Endothelial cell of umbilical vein (primary cell): ENCODE results near the gene WIPI1.

Experiments used
- EZH2 ChIP-seq: IDR thresholded peaks from 2 replicates; pipeline ENCODE4 v1.6.1; 2012; ENCODE audit warnings: borderline replicate concordance, low read depth, mild to moderate bottlenecking, moderate library complexity, low read length, inconsistent platforms; ENCODE audit not compliant: severe bottlenecking
- FOS ChIP-seq: IDR thresholded peaks from 2 replicates; pipeline ENCODE4 v1.6.1; 2011; ENCODE audit warnings: mild to moderate bottlenecking, low read length, moderate library complexity, borderline replicate concordance; ENCODE audit not compliant: insufficient read depth
- GATA2 ChIP-seq: IDR thresholded peaks from 2 replicates; pipeline ENCODE4 v1.7.0; 2011; ENCODE audit warnings: low read depth, mild to moderate bottlenecking, moderate library complexity, mixed read lengths, low read length; ENCODE audit not compliant: insufficient read length, insufficient read depth
- MYC ChIP-seq: IDR thresholded peaks from one replicate; pipeline ENCODE4 v1.6.1; 2011; ENCODE audit warnings: mild to moderate bottlenecking, low read depth, low read length
- POLR2A ChIP-seq: IDR thresholded peaks from 2 replicates; pipeline ENCODE4 v1.6.1; 2012; ENCODE audit warnings: low read depth, mild to moderate bottlenecking, control low read depth, low read length
- POLR2AphosphoS5 ChIP-seq: IDR thresholded peaks from 2 replicates; pipeline ENCODE4 v1.6.1; 2012; ENCODE audit warnings: low read depth, mild to moderate bottlenecking, control low read depth, low read length, moderate library complexity; ENCODE audit not compliant: insufficient read depth
- TF ChIP-seq, protein P1 (sequence below), 2 donors: IDR thresholded peaks; 1 replicate in 1 of 2; 2 replicates in 1 of 2; pipeline ENCODE4 v1.5.1; 2011; ENCODE audit warnings: low read length in 2 of 2, mild to moderate bottlenecking in 2 of 2, moderate library complexity in 2 of 2, control low read depth in 1 of 2, inconsistent platforms in 1 of 2, low read depth in 1 of 2; ENCODE audit not compliant: insufficient read depth in 1 of 2; ENCODE audit errors: extremely low read depth in 1 of 2
- TF ChIP-seq, protein P2 (sequence below): IDR thresholded peaks from 2 replicates; pipeline ENCODE4 v1.6.1; 2011; ENCODE audit not compliant: insufficient read depth, insufficient read length

DNA sequence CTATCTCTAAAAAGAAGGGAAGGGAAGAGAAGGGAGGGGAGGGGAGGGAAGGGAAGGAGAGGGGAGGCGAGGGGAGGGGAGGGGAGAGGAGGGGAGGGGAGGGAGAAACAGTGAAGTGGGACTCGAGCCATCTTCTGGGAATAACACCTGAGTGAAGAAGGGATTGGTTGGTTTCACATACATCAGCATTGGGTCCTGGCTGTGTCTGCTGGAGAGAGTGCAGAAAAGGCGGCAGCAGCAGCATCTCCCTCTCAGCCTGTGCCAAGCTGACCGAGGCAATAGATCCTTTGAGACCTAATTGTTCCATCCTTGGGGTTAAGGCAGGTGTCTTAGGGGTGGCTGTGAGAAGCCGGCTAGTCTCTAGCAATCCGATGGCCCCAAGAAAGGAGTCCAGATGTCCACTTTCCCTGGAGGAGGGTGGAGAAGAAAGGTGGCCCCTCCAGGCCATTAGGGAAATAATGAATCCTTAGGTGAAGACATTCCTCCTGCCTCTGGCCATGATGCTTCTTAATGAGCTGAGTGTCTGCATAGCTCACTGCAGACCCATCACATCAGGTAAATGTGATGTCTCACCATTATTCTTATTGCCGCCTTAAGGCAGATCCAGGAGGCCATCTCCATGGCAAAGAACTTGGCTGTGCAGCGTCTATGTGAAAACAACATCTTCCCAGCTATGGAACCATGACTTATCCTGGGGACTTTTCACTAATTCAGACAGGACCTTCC, 71.6 kb downstream of the WIPI1 start:
- no peak for TF ChIP-seq EZH2
- TF ChIP-seq, protein P1, sequence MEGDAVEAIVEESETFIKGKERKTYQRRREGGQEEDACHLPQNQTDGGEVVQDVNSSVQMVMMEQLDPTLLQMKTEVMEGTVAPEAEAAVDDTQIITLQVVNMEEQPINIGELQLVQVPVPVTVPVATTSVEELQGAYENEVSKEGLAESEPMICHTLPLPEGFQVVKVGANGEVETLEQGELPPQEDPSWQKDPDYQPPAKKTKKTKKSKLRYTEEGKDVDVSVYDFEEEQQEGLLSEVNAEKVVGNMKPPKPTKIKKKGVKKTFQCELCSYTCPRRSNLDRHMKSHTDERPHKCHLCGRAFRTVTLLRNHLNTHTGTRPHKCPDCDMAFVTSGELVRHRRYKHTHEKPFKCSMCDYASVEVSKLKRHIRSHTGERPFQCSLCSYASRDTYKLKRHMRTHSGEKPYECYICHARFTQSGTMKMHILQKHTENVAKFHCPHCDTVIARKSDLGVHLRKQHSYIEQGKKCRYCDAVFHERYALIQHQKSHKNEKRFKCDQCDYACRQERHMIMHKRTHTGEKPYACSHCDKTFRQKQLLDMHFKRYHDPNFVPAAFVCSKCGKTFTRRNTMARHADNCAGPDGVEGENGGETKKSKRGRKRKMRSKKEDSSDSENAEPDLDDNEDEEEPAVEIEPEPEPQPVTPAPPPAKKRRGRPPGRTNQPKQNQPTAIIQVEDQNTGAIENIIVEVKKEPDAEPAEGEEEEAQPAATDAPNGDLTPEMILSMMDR (IDR thresholded peaks at IDR 0.05; ENCODE audit: extremely low read depth in 1 of 2, insufficient read depth in 1 of 2, low read depth in 1 of 2, low read length in 2 of 2): no peak
- TF ChIP-seq POLR2AphosphoS5: no peak
- TF ChIP-seq GATA2: no peak
- TF ChIP-seq FOS: no peak
- TF ChIP-seq POLR2A: no peak
- TF ChIP-seq, protein P2, sequence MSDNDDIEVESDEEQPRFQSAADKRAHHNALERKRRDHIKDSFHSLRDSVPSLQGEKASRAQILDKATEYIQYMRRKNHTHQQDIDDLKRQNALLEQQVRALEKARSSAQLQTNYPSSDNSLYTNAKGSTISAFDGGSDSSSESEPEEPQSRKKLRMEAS: no peak
- no peak for TF ChIP-seq MYC
